ENCODE measurements around the gene PHAF1.

- TF ChIP-seq, protein P1, sequence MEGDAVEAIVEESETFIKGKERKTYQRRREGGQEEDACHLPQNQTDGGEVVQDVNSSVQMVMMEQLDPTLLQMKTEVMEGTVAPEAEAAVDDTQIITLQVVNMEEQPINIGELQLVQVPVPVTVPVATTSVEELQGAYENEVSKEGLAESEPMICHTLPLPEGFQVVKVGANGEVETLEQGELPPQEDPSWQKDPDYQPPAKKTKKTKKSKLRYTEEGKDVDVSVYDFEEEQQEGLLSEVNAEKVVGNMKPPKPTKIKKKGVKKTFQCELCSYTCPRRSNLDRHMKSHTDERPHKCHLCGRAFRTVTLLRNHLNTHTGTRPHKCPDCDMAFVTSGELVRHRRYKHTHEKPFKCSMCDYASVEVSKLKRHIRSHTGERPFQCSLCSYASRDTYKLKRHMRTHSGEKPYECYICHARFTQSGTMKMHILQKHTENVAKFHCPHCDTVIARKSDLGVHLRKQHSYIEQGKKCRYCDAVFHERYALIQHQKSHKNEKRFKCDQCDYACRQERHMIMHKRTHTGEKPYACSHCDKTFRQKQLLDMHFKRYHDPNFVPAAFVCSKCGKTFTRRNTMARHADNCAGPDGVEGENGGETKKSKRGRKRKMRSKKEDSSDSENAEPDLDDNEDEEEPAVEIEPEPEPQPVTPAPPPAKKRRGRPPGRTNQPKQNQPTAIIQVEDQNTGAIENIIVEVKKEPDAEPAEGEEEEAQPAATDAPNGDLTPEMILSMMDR (IDR thresholded peaks at IDR 0.05 in 8 of 11, conservative IDR thresholded peaks at IDR 0.05 in 3 of 11) = no peak
- no peak for TF ChIP-seq POLR2A (IDR thresholded peaks at IDR 0.05)
Measured at GRCh38 chr16:67128417-67128816, 18.7 kb downstream of the PHAF1 start.
